Mesodermal cell (in vitro differentiated cells): ENCODE results near the gene GBX2.

Source experiments
- H3K27ac ChIP-seq: 2 replicates; pipeline ENCODE4 v1.7.0; 2013; ENCODE audit warnings: mild to moderate bottlenecking, low read depth, low read length, moderate library complexity; ENCODE audit not compliant: severe bottlenecking
- H3K36me3 ChIP-seq: 2 replicates; pipeline ENCODE4 v1.7.1; 2013; ENCODE audit warnings: mild to moderate bottlenecking, low read length, moderate library complexity; ENCODE audit not compliant: control insufficient read depth, insufficient read depth
- H3K4me1 ChIP-seq: one replicate; pipeline ENCODE4 v1.7.1; 2013; ENCODE audit warnings: mild to moderate bottlenecking, low read length; ENCODE audit not compliant: insufficient read depth, control insufficient read depth, poor library complexity, severe bottlenecking
- H3K4me3 ChIP-seq: 2 replicates; pipeline ENCODE4 v1.7.0; 2013; ENCODE audit warnings: low read length, control low read depth, mild to moderate bottlenecking; ENCODE audit not compliant: insufficient read depth, poor library complexity, severe bottlenecking; ENCODE audit errors: extremely low read depth
- H3K9me3 ChIP-seq: 2 replicates; pipeline ENCODE4 v1.7.1; 2013; ENCODE audit warnings: mild to moderate bottlenecking, low read length, moderate library complexity; ENCODE audit not compliant: control insufficient read depth
- WGBS, 2 experiments: methylation state at CpG; one replicate each; pipeline ENCODE4 v1.1.5; 2013; ENCODE audit warnings: missing lambda C conversion rate in 2 of 2; ENCODE audit not compliant: insufficient coverage in 2 of 2; 5-methylcytosine and 5-hydroxymethylcytosine counted together

Gene GBX2

DNA sequence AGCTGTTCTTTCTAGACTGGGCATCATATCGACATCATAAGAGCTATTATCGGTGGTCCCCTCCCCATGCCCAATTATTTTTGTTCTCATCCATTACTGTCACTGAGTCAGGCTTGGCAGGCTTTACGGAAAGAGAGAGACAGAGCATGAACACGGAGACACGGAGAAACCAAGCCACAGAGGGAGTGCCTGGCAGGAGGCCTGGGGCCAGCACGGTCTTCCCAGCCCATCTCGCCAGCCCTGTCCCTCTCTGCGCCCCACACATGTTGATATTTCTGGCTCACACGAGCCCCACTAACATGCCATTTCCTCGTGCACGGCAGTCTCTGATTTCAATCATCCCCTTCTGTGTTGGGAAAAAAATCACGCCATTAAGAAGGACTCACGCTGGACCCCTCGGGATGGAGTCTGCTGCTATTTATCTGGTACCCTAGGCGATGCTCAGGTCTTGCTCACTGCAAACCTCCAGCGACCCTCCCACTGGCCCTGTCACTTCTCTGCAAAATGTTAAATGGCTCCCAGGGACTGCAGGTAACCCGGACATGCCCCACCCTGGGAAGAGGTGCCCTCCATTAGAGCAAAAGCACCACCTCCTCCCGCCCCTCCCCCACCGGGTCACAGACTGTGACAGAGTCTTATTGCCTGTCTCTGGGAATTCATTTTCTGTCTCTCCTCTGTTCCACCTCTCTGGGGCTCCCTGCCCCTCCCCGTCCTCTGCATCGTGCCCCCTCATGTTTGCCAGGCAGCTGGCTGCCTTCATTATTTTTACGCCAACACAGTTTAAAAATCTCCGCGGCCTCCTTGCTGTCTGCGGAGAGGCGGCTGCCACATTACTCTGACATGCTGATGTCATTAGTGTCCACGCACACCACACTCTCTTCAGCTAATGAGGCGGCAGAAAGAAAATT lies 40.1 kb upstream of the GBX2 start:
- Histone ChIP-seq H3K4me3 (no peak overlapping the region), H3K4me1 (peaks cover 14% of the 10 kb centered on the region), H3K9me3 (peaks cover 10% of the 10 kb centered on the region), H3K36me3 (no peaks in the 10 kb centered on the region), H3K27ac (no peak overlapping the region)
- 84 to 86% methylated on average over 17 to 26 of the region's 28 CpGs for WGBS, 2 experiments

DNA sequence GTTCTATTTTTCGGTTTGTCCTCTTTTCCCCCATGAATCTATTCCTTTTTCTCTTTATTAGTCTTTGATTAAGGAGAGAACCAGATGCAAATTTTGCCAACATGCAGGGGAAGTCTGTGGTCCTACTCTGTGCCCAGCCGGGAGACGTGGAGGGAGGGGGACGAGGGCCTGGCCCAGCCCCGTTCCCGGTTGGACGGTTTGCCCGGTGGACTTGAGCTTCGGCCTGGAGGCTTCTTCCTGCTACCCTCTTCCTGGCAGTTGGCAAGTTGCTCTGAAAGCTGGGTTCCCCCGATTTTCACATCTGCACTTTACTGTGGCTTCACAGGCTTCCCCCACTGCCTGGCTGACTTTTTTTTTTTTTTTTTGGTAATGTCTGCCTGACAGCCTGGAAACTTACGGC lies 39.3 kb upstream of the GBX2 start:
- WGBS, 2 experiments: 90 to 97% methylated on average over 9 to 10 of the region's 11 CpGs
- Histone ChIP-seq H3K4me3 (no peak overlapping the region), H3K27ac (no peak overlapping the region), H3K4me1 (peaks cover 14% of the 10 kb centered on the region), H3K36me3 (no peaks in the 10 kb centered on the region), H3K9me3 (peaks cover 10% of the 10 kb centered on the region)

DNA sequence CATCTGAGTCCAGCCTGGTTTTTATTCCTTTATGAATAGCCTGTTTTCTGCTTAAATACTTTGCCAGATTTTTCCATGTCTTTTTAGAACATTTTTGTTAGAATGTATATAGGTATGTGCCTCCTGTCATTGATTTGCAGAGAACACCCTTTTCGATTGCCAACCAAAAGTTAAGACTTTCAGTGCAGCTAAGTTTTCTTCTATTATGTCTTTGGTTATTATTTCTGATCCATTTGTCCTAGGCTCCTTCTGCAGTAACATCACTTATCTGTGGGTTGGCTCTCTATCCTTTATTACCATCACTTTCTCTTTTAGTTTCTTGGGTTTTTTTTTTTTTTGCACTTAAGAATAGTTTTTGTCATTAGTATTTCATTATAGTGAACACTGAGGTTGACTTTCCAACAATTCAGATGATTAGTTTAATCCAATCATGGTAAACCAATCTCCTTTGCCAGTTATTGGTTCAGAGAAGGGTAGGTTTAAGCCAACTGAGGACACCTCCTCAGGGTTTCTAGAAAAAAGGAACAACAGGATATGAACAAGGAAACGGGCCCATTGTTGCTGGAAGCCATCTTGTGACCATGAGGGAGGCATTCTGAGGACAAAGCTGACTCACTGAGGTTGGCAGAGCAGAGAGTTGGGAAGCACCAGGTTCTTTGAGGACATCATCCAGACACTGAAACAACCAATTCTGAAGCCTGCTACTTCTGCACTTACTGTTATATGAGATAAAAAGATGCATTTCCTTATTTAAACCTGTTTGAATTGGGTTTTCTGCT lies 37.9 kb upstream of the GBX2 start:
- 80 to 89% methylated on average over 1 to 2 of the region's 2 CpGs for WGBS, 2 experiments
- Histone ChIP-seq H3K27ac (no peak overlapping the region), H3K36me3 (no peaks in the 10 kb centered on the region), H3K4me3 (no peak overlapping the region), H3K4me1 (peaks cover 14% of the 10 kb centered on the region), H3K9me3 (peaks cover 10% of the 10 kb centered on the region)

DNA sequence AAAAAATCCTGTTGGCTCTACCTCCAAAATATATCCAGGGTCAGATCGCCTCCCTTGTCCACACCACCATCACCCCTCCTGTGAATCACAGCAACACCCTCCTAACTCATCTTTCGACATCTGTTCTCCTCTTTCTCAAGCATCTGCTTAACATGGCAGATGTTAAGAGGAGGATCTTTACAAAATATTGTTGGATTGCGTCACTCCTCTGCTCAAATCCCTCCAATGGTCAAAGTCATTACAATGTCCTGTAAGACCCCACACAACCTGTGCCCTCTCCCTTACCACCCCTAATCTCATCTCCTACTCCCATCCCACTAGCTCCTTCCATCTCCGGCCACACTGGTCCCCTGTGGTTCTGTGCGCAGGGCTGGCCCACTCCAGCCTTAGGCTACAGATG lies 36.8 kb upstream of the GBX2 start:
- WGBS, 2 experiments: 95 to 100% methylated on average over 3 of the region's 5 CpGs
- peaks cover 10% of the 10 kb centered on the region for H3K9me3 ChIP-seq
- no peak overlapping the region for H3K27ac ChIP-seq
- no peaks in the 10 kb centered on the region for H3K36me3 ChIP-seq
- peaks cover 10% of the 10 kb centered on the region for H3K4me1 ChIP-seq
- H3K4me3 ChIP-seq: no peak overlapping the region

DNA sequence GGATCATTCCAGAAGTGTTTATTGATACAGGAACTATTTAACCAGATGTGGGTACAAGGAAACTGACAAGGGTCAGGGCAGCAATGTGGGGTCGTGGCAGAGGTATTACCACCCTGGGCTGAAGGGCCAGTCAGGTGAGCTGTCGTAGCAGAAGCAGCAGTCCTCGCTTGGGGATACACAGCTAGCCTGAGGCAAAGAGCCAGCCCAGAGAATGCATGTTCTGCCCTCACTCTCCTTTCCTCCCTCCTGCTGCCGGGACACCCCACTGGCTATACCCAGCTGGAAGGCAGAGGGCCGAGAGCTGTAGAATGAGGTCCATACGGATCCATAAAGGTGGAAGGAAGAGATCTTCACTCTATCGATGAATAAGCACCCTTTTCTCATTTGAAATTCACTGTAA lies 32.2 kb upstream of the GBX2 start:
- H3K36me3 ChIP-seq: no peaks in the 10 kb centered on the region
- H3K4me1 ChIP-seq: no peaks in the 10 kb centered on the region
- no peak overlapping the region for H3K4me3 ChIP-seq
- peaks cover 1% of the 10 kb centered on the region for H3K9me3 ChIP-seq
- WGBS, 2 experiments: 56 to 78% methylated on average over 1 to 2 of the region's 7 CpGs
- no peak overlapping the region for H3K27ac ChIP-seq

DNA sequence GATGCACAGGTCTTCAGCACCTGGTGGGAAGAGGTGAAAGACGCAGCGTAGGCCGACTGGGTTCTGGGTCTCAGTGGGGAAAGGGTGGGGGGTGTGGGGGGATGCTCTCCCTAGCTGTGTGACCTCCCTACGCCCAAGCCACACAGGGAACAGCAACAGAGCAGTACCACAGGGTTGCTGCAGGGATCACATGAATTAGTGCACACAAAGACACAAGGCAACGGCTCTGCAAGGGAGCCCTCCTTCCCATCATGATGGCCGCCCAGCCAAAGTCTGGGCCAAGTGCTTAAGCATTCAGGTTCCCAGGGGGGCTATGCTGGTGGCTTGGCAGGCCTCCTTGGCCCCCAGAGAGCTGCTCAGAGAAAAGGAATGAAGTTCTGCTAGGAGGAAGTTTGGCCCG lies 28.2 kb upstream of the GBX2 start:
- H3K9me3 ChIP-seq: no peaks in the 10 kb centered on the region
- no peak overlapping the region for H3K4me3 ChIP-seq
- H3K4me1 ChIP-seq: no peaks in the 10 kb centered on the region
- H3K36me3 ChIP-seq: no peaks in the 10 kb centered on the region
- 74 to 83% methylated on average over 3 to 5 of the region's 7 CpGs for WGBS, 2 experiments
- no peak overlapping the region for H3K27ac ChIP-seq

DNA sequence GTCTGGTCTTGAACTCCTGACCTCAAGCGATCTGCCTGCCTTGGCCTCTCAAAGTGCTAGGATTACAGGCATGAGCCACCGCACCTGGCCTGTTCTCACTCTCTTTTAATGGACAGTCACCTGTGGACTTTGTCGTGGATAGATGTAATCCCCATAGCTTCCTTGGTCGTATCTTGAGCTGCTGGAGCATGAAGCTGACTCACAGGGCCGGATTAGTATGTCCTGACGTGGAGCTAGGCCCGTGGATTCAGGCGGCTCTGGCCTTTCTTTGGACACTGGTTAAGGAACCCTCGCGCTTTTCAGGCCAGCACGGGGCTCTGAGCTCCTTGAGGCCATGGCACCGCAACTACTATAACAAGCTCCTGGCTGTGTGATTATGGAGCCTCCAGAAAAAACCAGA lies 27.5 kb upstream of the GBX2 start:
- no peak overlapping the region for H3K4me3 ChIP-seq
- no peak overlapping the region for H3K27ac ChIP-seq
- no peaks in the 10 kb centered on the region for H3K36me3 ChIP-seq
- no peaks in the 10 kb centered on the region for H3K9me3 ChIP-seq
- no peaks in the 10 kb centered on the region for H3K4me1 ChIP-seq
- 93% methylated on average over 12 of the region's 12 CpGs for WGBS, 2 experiments

DNA sequence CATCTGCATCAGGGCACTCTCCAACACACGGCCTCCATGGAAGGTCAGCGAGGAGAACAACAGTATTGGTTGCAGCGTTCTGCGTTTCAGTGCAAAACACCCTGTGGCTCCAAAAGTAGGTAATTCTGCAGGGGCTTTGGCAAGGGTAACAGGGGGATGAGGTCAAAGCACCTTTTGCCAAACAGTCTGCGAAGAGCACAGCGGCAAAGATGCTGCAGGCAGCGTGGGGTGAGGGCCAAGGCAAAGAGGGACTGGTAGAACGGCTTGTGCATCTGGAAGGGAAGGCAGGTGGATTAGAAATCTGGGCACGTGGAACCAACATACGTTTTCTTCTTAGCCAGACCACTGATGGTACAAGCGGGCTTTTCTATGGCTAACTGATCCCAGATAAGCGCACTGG lies 26.6 kb upstream of the GBX2 start:
- WGBS, 2 experiments: 93 to 94% methylated on average over 11 to 12 of the region's 12 CpGs
- no peaks in the 10 kb centered on the region for H3K4me1 ChIP-seq
- H3K36me3 ChIP-seq: no peaks in the 10 kb centered on the region
- no peak overlapping the region for H3K4me3 ChIP-seq
- no peak overlapping the region for H3K27ac ChIP-seq
- no peaks in the 10 kb centered on the region for H3K9me3 ChIP-seq

DNA sequence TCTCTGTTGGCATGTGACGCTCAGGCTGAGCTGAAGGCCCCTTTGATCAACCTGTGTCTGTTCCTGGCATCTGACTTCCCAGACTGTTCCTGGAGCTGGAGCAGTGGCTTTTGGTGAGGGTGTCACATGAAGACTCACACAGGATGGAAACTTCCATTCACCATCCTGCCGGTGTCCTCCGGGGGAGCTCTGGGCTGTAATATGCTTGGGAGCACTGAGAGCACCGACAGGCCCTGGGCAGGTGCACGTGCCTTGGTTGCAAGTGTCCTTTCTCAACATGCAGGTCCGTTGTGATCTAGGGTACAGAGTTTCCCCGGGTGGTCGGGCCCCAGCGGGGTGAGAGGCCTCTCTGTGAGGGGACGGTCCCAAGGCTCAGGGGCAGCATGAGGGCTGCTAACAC lies 24.8 kb upstream of the GBX2 start:
- Histone ChIP-seq H3K4me1 (no peaks in the 10 kb centered on the region), H3K36me3 (no peaks in the 10 kb centered on the region), H3K9me3 (no peaks in the 10 kb centered on the region), H3K4me3 (no peak overlapping the region), H3K27ac (no peak overlapping the region)
- WGBS, 2 experiments: 58 to 74% methylated on average over 5 to 6 of the region's 10 CpGs

DNA sequence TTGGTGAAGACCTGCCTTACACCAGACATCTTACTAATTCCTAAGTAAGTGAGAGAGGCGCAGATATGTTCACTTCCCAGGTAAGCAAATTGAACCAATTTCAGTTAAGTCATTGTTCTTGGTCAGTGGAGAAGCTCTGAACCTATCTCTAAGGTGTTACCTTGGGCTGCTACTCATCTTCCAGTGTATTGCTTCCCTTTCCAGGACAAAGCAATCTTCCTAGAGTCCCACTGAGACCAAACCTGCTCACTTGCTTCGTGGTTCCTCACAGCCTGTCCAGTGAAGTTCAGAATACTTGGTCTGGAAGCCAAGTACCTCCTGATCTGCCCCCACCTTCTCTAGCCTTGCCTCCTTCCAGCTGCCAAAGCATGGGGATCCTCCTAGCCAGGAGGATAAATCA lies 22.5 kb upstream of the GBX2 start:
- H3K4me3 ChIP-seq: no peak overlapping the region

DNA sequence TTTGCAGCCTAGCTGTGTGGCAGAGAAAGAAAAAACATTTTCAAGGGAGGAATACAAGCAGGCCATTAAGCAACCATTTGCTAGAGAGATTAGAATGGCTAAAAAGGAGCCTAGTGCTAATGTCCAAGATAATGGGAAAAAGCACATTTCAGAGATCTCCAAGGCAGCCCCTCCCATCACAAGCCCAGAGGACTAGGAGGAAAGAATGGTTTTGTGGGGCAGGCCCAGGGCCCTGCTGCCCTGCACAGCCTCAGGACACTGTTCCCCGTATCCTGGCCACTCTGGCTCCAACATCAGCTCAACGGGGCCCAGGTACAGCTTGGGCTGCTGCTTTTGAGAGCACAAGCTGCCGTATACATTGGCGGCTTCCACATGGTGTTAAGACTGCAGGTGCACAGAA lies 16.5 kb upstream of the GBX2 start:
- H3K36me3 ChIP-seq: no peaks in the 10 kb centered on the region
- H3K4me3 ChIP-seq: no peak overlapping the region
- H3K4me1 ChIP-seq: peaks cover 7% of the 10 kb centered on the region
- H3K27ac ChIP-seq: no peak overlapping the region
- peaks cover 16% of the 10 kb centered on the region for H3K9me3 ChIP-seq
- WGBS, 2 experiments: 83 to 95% methylated on average over 4 of the region's 4 CpGs

More for the DNA sequence above, 22.5 kb upstream of the GBX2 start:
- 89 to 90% methylated on average over 1 to 2 of the region's 2 CpGs for WGBS, 2 experiments
- H3K4me1 ChIP-seq: no peaks in the 10 kb centered on the region
- H3K36me3 ChIP-seq: no peaks in the 10 kb centered on the region
- H3K9me3 ChIP-seq: no peaks in the 10 kb centered on the region
- no peak overlapping the region for H3K27ac ChIP-seq
